ENCODE results near the gene SCYL1. TPM values are rescaled to one million over a fixed set of nuclear protein-coding genes. Genes with fewer than 3 reads are reported as not detected.

Gene SCYL1
- total and polyA plus RNA-seq, 2 of the 4 experiments (the other 2 are of a cell fraction), result 96.4 to 150 TPM

GRCh38 chr11:65559535-65559934 is 34.7 kb downstream of the SCYL1 start:
- H3K36me3 ChIP-seq (ENCODE audit: control insufficient read depth, insufficient read depth, low read length), result no peaks in the 10 kb centered on the region
- H3K9me3 ChIP-seq (ENCODE audit: control insufficient read depth, insufficient read depth, low read length), result no peaks in the 10 kb centered on the region
- no peak for DNase-seq
- H4K91ac ChIP-seq (ENCODE audit: insufficient read depth, low read depth, low read length), result 0 out of 2 replicates have a peak overlapping the region, but pooled peaks have one; percentile 2
- ATAC-seq (ENCODE audit: low read depth), result no peak
- no peak overlapping the region for H3K56ac ChIP-seq (ENCODE audit: extremely low read depth, insufficient read depth, low read length)
- ChIA-PET CTCF (interaction anchor here (1.3 kb wide), 1 partner anchor 13 kb away, joined by 4 read pairs; the partner anchor contains the start of gene FAM89B), POLR2A (ENCODE audit: unreplicated experiment) (no interaction called here)
- H3K9me1 ChIP-seq (ENCODE audit: insufficient read depth, low read length), result peaks cover 25% of the 10 kb centered on the region
- H3K4ac ChIP-seq (ENCODE audit: low read depth, low read length), result peak overlapping the region; percentile 96
- H2BK20ac ChIP-seq (ENCODE audit: low read depth, low read length), result peak overlapping the region; percentile 2; the same call in 1 of the 2 replicates
- H3K9ac ChIP-seq (ENCODE audit: low read depth, low read length), result no peak overlapping the region
- peak overlapping the region; percentile 50 for H2BK5ac ChIP-seq (ENCODE audit: low read depth, low read length, poor library complexity, severe bottlenecking)
- peak overlapping the region; percentile 1; the same call in 1 of the 2 replicates for H3K23ac ChIP-seq (ENCODE audit: low read depth, low read length)
- H3K4me2 ChIP-seq (ENCODE audit: low read depth, low read length), result no peak overlapping the region
- H4K5ac ChIP-seq (ENCODE audit: low read depth, low read length), result no peak overlapping the region
- H2AFZ ChIP-seq (replicated peaks; ENCODE audit: low read length, poor library complexity), result peak overlapping the region; percentile 19
- peak overlapping the region in 1 of 2 experiments; percentile 91; a peak in 2 of 4 replicates for H4K8ac ChIP-seq (ENCODE audit: low read depth in 2 of 2, low read length in 2 of 2)
- H3K4me3 ChIP-seq (ENCODE audit: insufficient read depth, low read depth, low read length), result no peak overlapping the region
- no peak overlapping the region for H3K27ac ChIP-seq (ENCODE audit: insufficient read depth, low read length)
- peak overlapping the region; percentile 26; the same call in 2 of the 3 replicates for H2BK15ac ChIP-seq (ENCODE audit: low read depth, low read length)
- dilution Hi-C loops (cut with HindIII; ENCODE audit: low sequenced_read_pairs, unreplicated experiment), result no loop called here
- H3K27me3 ChIP-seq (ENCODE audit: control insufficient read depth, insufficient read depth, low read length), result no peaks in the 10 kb centered on the region
- no CpG with 5 or more reads among the region's 5 CpGs for WGBS, 2 experiments (ENCODE audit: extremely low coverage in 2 of 2, insufficient read length in 1 of 2)
- H2AK9ac ChIP-seq (replicated peaks; ENCODE audit: low read depth, low read length, poor library complexity), result peak overlapping the region; percentile 86
- H3K79me1 ChIP-seq (ENCODE audit: low read depth in 1 of 2, low read length in 2 of 2), result peaks cover 14 to 34% of the 10 kb centered on the region in 2 experiments; a peak in 3 of 4 replicates
- H2BK120ac ChIP-seq (ENCODE audit: low read depth, low read length), result peak overlapping the region; percentile 29; the same call in 1 of the 2 replicates
- in situ Hi-C loops (cut with MboI; ENCODE audit: low sequenced_read_pairs), result no loop called here
- TF ChIP-seq RCOR1 (IDR thresholded peaks at IDR 0.05; ENCODE audit: insufficient replicate concordance, low read length) (no peak), CHD1 (IDR thresholded peaks at IDR 0.05; ENCODE audit: low read depth, low read length) (no peak), ELK1 (IDR thresholded peaks at IDR 0.05; ENCODE audit: borderline replicate concordance, low read depth, low read length) (no peak), MAFK (IDR thresholded peaks at IDR 0.05; ENCODE audit: low read depth, low read length) (no peak), SMC3 (IDR thresholded peaks at IDR 0.05; ENCODE audit: low read depth, low read length) (no peak), NFE2L2 (IDR thresholded peaks at IDR 0.05; ENCODE audit: low read depth, low read length) (no peak), CEBPB (IDR thresholded peaks at IDR 0.05; ENCODE audit: low read depth, low read length) (no peak), POLR2A (IDR thresholded peaks at IDR 0.05; ENCODE audit: low read depth, low read length) (no peak), MXI1 (IDR thresholded peaks at IDR 0.05; ENCODE audit: borderline replicate concordance, low read depth, low read length) (no peak)
- H4K20me1 ChIP-seq (ENCODE audit: insufficient read depth, low read length), result peaks cover 9% of the 10 kb centered on the region; the same call in 1 of the 2 replicates
- no peak overlapping the region for H3K18ac ChIP-seq (ENCODE audit: low read depth, low read length)
- H3K14ac ChIP-seq (replicated peaks; ENCODE audit: low read depth, low read length), result no peak overlapping the region
- peak overlapping the region; percentile 92; the same call in 1 of the 2 replicates for H2AK5ac ChIP-seq (ENCODE audit: low read depth, low read length)
- intact Hi-C loops (cut with micrococcal nuclease), result no loop called here
- peaks cover 43% of the 10 kb centered on the region for H3K4me1 ChIP-seq (ENCODE audit: control insufficient read depth, insufficient read depth, low read length)
- no TSS peak for BruUV-seq (replicated peaks)

Measured in IMR-90 (cell line).